ENCODE measurements around the gene HOXA4.

- TF ChIP-seq POLR2A (IDR thresholded peaks at IDR 0.05) = no peak
- TF ChIP-seq CTCF (IDR thresholded peaks at IDR 0.05) = no peak
Measured at GRCh38 chr7:27104341-27105058, 26.1 kb downstream of the HOXA4 start.
